CD4-positive, alpha-beta T cell (primary cell): Measurements from ENCODE around the gene KIF26B. TPM values are rescaled to one million over a fixed set of nuclear protein-coding genes. Genes with fewer than 3 reads are reported as not detected.
"Not testable (repeated sequence)": the region's sequence is repeated elsewhere in the genome, so short reads cannot be mapped to it uniquely, and the experiment has no call there.

ENCODE experiments used
- ATAC-seq: fragments of 200-7000 bp; cut with Tn5 transposase; one replicate; pipeline ENCODE4 v1.10.0; 2022; ENCODE audit warnings: mild to moderate bottlenecking; ENCODE audit not compliant: poor library complexity
- CTCF ChIA-PET: fragments of 350-600 bp; sonication (Branson Sonifier 250); formaldehyde crosslinking; loops from one replicate; lab custom pipeline; 2021; ENCODE audit warnings: antibody characterized with exemption, inconsistent platforms; lab: Charles Lee
- POLR2A ChIA-PET: fragments of 350-600 bp; sonication (Branson Sonifier 250); formaldehyde crosslinking; loops from one replicate; lab custom pipeline; 2021; ENCODE audit warnings: antibody characterized with exemption, inconsistent platforms; lab: Charles Lee
- DNase-seq, 14 experiments: peaks; one replicate each; pipeline ENCODE4 v3.0.0-alpha.2; 2013 to 2020; ENCODE audit warnings: mixed read lengths in 2 of 14
- H3K27ac ChIP-seq, 2 donors: one replicate each; pipeline versions ENCODE4 v1.5.1 to v1.7.0; 2013; ENCODE audit warnings: low read length in 2 of 2, low read depth in 1 of 2, mild to moderate bottlenecking in 1 of 2
- H3K27me3 ChIP-seq, 2 experiments: 1 replicate in 1 of 2; 2 replicates in 1 of 2; pipeline versions ENCODE4 v1.6.1 to v1.7.0; 2013; ENCODE audit warnings: low read length in 2 of 2, control low read depth in 1 of 2, mild to moderate bottlenecking in 1 of 2, moderate library complexity in 1 of 2; ENCODE audit not compliant: insufficient read depth in 2 of 2, control insufficient read depth in 1 of 2
- H3K36me3 ChIP-seq: one replicate; pipeline ENCODE4 v1.6.1; 2013; ENCODE audit warnings: low read length, control low read depth; ENCODE audit not compliant: insufficient read depth
- H3K4me1 ChIP-seq: one replicate; pipeline ENCODE4 v1.6.1; 2013; ENCODE audit warnings: low read length, control low read depth; ENCODE audit not compliant: insufficient read depth
- H3K4me3 ChIP-seq: one replicate; pipeline ENCODE4 v1.5.1; 2013; ENCODE audit warnings: mild to moderate bottlenecking, low read length, moderate library complexity
- H3K9me3 ChIP-seq, 2 experiments: 1 replicate in 1 of 2; 2 replicates in 1 of 2; pipeline versions ENCODE4 v1.6.1 to v1.7.0; 2013; ENCODE audit warnings: low read length in 2 of 2, mild to moderate bottlenecking in 2 of 2, control low read depth in 1 of 2, moderate library complexity in 1 of 2; ENCODE audit not compliant: control insufficient read depth in 1 of 2, insufficient read depth in 1 of 2
- H3K27ac Mint-ChIP-seq: one replicate; pipeline ENCODE4 v1.8.0; 2020; ENCODE audit warnings: mixed read lengths
- H3K27me3 Mint-ChIP-seq: one replicate; pipeline ENCODE4 v1.8.0; 2021; ENCODE audit warnings: mixed read lengths
- H3K36me3 Mint-ChIP-seq: one replicate; pipeline ENCODE4 v1.8.0; 2021; ENCODE audit warnings: low read depth, mixed read lengths
- H3K4me1 Mint-ChIP-seq: one replicate; pipeline ENCODE4 v1.8.0; 2021; ENCODE audit warnings: low read depth, mixed read lengths
- H3K4me3 Mint-ChIP-seq: one replicate; pipeline ENCODE4 v1.8.0; 2020; ENCODE audit warnings: mild to moderate bottlenecking, mixed read lengths
- H3K9me3 Mint-ChIP-seq: one replicate; pipeline ENCODE4 v1.8.0; 2020; ENCODE audit warnings: mixed read lengths
- intact Hi-C, 2 experiments: fragments of 100-400 bp; cut with DNase I in 1 of 2; cut with micrococcal nuclease in 1 of 2; formaldehyde crosslinking; loops; one replicate each; pipeline versions ENCODE4 v1.15.1 to v1.9.0; 2023 to 2025; cut with DNase I, micrococcal nuclease
- total RNA-seq, 174 experiments: library from RNA in 2 of 174; stranded (reverse) in 2 of 174; gene quantifications; one replicate each; pipeline ENCODE4 v1.2.3 and lab custom pipeline; 2021 to 2026
- TF ChIP-seq, protein P1 (sequence below): fragments of 200-600 bp; IDR thresholded peaks from one replicate; pipeline ENCODE4 v1.8.0; 2022; ENCODE audit warnings: antibody characterized with exemption, mild to moderate bottlenecking

KIF26B gene
- total RNA-seq, 2 experiments from 2014 or later: 0.03 TPM; not detected in 1

DNA sequence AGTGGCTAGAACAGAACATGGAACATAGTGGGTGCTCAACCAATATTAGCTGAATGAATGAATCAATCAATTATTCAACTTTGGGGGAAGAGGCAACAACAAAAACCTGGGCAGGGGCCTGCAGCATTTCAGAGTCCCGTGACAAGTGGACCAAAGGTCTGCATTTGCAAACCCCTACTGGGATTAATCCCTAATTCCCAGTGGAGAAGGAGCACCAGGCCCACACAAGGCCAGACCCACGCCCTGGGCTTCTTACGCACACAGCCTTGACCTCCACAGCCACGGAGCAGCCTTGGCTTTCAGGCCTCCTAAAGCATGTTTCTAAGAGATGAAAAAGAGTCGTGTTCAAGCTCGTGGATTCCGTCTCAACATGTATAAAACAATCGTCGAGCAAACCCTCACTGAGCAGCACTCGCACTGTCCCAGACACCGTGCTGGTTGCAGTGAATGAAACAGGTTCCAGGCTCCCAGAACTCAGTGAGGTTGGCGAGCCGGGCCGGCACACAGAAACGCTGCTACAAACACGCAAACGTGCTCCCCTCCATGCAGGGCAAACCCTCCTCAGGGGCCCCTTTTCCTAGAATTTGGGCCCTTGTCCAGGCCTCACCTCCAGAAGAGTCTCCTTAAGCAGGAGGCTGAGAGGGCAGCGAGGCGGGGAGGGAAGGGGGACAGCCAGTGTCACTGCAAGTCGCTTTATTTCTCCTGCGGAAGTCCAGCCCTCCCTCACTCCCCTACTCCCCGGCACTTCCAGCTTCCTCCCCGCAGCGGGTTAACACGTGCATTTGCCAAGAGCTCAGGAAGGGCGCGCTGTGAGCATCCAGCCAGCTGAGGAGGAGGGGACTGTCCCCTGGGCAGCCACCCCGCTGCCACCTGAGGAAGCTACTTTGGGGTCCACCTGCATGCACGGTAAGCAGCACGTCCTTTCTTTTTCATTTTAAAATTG lies 556.4 kb downstream of the KIF26B start:
- Histone ChIP-seq H3K9me3 (peaks cover 0 to 6% of the 10 kb centered on the region in 2 experiments), H3K27me3 (no peaks in the 10 kb centered on the region), H3K4me3 (no peak overlapping the region), H3K4me1 (no peaks in the 10 kb centered on the region), H3K36me3 (no peaks in the 10 kb centered on the region), H3K27ac (no peak overlapping the region)
- POLR2A ChIA-PET: no interaction called here
- TF ChIP-seq, protein P1, sequence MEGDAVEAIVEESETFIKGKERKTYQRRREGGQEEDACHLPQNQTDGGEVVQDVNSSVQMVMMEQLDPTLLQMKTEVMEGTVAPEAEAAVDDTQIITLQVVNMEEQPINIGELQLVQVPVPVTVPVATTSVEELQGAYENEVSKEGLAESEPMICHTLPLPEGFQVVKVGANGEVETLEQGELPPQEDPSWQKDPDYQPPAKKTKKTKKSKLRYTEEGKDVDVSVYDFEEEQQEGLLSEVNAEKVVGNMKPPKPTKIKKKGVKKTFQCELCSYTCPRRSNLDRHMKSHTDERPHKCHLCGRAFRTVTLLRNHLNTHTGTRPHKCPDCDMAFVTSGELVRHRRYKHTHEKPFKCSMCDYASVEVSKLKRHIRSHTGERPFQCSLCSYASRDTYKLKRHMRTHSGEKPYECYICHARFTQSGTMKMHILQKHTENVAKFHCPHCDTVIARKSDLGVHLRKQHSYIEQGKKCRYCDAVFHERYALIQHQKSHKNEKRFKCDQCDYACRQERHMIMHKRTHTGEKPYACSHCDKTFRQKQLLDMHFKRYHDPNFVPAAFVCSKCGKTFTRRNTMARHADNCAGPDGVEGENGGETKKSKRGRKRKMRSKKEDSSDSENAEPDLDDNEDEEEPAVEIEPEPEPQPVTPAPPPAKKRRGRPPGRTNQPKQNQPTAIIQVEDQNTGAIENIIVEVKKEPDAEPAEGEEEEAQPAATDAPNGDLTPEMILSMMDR: no peak
- intact Hi-C loops: no loop called here
- CTCF ChIA-PET: no interaction called here
- Mint-ChIP-seq H3K4me3 (no peak overlapping the region), H3K9me3 (no peaks in the 10 kb centered on the region), H3K36me3 (no peaks in the 10 kb centered on the region), H3K27ac (no peak overlapping the region), H3K4me1 (no peaks in the 10 kb centered on the region), H3K27me3 (no peaks in the 10 kb centered on the region)
- ATAC-seq (no peak), DNase-seq (no peak)

DNA sequence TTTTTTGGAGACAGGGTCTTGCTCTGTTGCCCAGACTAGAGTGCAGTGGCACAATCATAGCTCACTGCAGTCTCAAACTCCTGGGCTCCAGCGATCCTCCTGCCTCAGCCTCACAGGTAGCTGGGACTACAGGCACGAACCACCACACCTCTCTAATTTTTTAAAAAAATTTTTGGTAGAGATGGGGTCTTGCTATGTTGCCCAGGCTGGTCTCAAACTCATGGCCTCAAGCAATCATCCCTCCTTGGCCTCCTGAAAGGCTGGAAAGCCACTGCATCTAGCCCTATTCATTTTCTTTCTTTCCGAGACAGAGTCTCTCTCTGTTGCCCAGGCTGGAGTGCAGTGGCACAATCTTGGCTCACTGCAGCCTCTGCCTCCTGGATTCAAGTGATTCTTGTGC lies 559.2 kb downstream of the KIF26B start:
- ATAC-seq, H3K27me3 Mint-ChIP-seq, H3K27me3 ChIP-seq, H3K36me3 Mint-ChIP-seq, H3K27ac Mint-ChIP-seq, H3K36me3 ChIP-seq, CTCF ChIA-PET, POLR2A ChIA-PET, H3K4me3 ChIP-seq, H3K4me3 Mint-ChIP-seq, H3K4me1 Mint-ChIP-seq, H3K9me3 ChIP-seq, intact Hi-C loops, H3K27ac ChIP-seq, H3K9me3 Mint-ChIP-seq, DNase-seq, H3K4me1 ChIP-seq: not testable (repeated sequence)

DNA sequence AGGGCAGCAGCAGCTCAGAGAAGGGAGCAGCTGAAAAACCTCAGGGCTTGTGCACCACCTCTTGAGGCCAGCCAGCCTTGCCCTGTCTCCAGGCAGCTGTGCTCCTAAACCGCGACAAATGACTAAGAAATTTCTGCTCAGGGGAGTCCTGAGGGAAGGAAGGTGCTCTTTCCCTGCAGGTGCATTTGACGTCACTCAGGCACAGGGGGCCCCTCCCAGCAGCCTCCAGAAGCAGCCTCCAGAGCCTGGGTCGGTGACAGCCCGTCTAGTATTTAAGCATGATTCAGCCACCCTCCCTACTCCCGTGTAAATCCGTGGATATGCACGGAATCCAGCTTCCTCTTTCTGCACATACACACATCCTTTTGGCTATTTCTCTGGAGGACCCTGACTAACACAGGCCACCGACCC lies 560.5 kb downstream of the KIF26B start:
- CTCF ChIA-PET: interaction anchor here (0.5 kb wide), 1 partner anchor 34 kb away, joined by 3 read pairs; no protein-coding TSS in a partner anchor
- Histone ChIP-seq H3K4me3 (no peak overlapping the region), H3K27me3 (no peaks in the 10 kb centered on the region), H3K36me3 (no peaks in the 10 kb centered on the region), H3K4me1 (no peaks in the 10 kb centered on the region), H3K27ac (no peak overlapping the region), H3K9me3 (peaks cover 0 to 6% of the 10 kb centered on the region in 2 experiments)
- Mint-ChIP-seq H3K36me3 (no peaks in the 10 kb centered on the region), H3K9me3 (peaks cover 2% of the 10 kb centered on the region), H3K27ac (no peak overlapping the region), H3K27me3 (no peaks in the 10 kb centered on the region), H3K4me1 (no peaks in the 10 kb centered on the region), H3K4me3 (no peak overlapping the region)
- POLR2A ChIA-PET: interaction anchor here (0.6 kb wide), 1 partner anchor 10 kb away, joined by 5 read pairs; no protein-coding TSS in a partner anchor
- TF ChIP-seq, protein P1: no peak
- intact Hi-C loops: no loop called here
- DNase-seq (no peak), ATAC-seq (no peak)
